H1 (cell line): ENCODE data around the gene CPXM2. TPM values are rescaled to one million over a fixed set of nuclear protein-coding genes. Genes with fewer than 3 reads are reported as not detected.

Source experiments
- EP300 ChIP-seq, 2 experiments: IDR thresholded peaks; 1 replicate in 1 of 2; 2 replicates in 1 of 2; pipeline ENCODE4 v1.6.1; 2011 to 2012; ENCODE audit warnings: low read depth in 2 of 2, low read length in 2 of 2, mild to moderate bottlenecking in 2 of 2, borderline replicate concordance in 1 of 2, inconsistent platforms in 1 of 2, moderate library complexity in 1 of 2
- POLR2AphosphoS5 ChIP-seq: IDR thresholded peaks from 2 replicates; pipeline ENCODE4 v1.6.1; 2011; ENCODE audit warnings: low read depth, low read length
- RFX5 ChIP-seq: IDR thresholded peaks from 2 replicates; pipeline ENCODE4 v1.6.1; 2011; ENCODE audit warnings: low read depth, low read length, improper control_type of control experiment, borderline replicate concordance
- SP4 ChIP-seq: IDR thresholded peaks from 2 replicates; pipeline ENCODE4 v1.6.1; 2012; ENCODE audit warnings: low read length, inconsistent platforms
- polyA plus RNA-seq, 7 experiments: library from polyadenylated mRNA; depleted of rRNA in 3 of 7; stranded (reverse) in 5 of 7; unstranded in 2 of 7; fragments of >200 nt in 5 of 7; fragments of 200-250 nt in 2 of 7; gene quantifications; 1 replicate in 5 of 7; 2 replicates in 1 of 7; 4 replicates in 1 of 7; pipeline versions ENCODE4 v1.2.1 to v1.2.3, GENCODE V29; 2011 to 2013; ENCODE audit warnings: missing spikeins in 2 of 7, mixed read lengths in 2 of 7
- total RNA-seq: library from RNA; stranded (reverse); fragmentation: NEBNext Ultra II Directional; extraction: Animal tissue kit (Norgen Biotek cat#: 25700); gene quantifications from 2 replicates; pipeline ENCODE4 v1.2.1, GENCODE V29; 2021

Gene CPXM2
- total and polyA plus RNA-seq, 2 of the 8 experiments (the other 6 are each of a cell fraction or from before 2014, with no cell fraction given), result 2.4 to 2.9 TPM

DNA sequence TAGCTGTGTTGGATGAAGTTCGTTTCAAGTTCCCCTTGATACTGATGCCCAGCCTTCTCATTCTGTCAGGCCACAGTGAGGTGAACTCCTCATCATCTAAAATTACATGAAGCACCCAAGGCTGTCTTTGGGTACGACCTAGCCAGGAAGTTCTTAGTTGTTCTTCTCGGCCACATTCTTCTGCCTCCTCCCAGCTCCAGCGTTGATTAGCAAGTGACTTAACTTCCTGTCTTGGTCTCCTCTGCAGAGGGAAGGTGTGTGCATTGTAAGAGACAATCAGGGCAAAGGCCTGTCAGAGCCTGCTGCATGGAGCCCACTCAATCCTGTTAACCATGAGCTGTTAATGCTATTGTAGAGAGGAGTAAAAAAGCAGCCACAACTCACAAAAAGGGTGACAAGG, 43.2 kb upstream of the CPXM2 start (continued):
- TF ChIP-seq SP4 (no peak), EP300 (IDR thresholded peaks at IDR 0.05; ENCODE audit: borderline replicate concordance in 1 of 2, low read depth in 2 of 2, low read length in 2 of 2) (no peak), POLR2AphosphoS5 (no peak), RFX5 (no peak)
